Adrenal gland (tissue), 5 donors: ENCODE data around the gene NEU2.

ENCODE experiments used
- POLR2A ChIP-seq, 2 donors: fragments of 450-650 bp; IDR thresholded peaks; one replicate each; pipeline ENCODE4 v1.6.1; 2017; ENCODE audit warnings: antibody characterized with exemption in 2 of 2, mild to moderate bottlenecking in 2 of 2, moderate library complexity in 1 of 2
- TF ChIP-seq, protein P1 (sequence below), 6 experiments: fragments of 450-650 bp in 4 of 6; fragments of 200-600 bp in 2 of 6; sonication (generic) in 1 of 6; IDR thresholded peaks; 1 replicate in 5 of 6; 2 replicates in 1 of 6; pipeline versions ENCODE4 v1.5.1 to v1.8.0; 2016 to 2021; ENCODE audit warnings: antibody characterized with exemption in 6 of 6, mild to moderate bottlenecking in 2 of 6, moderate library complexity in 1 of 6
- donor health status: DM: no; HTN: no; CAD: no.

DNA sequence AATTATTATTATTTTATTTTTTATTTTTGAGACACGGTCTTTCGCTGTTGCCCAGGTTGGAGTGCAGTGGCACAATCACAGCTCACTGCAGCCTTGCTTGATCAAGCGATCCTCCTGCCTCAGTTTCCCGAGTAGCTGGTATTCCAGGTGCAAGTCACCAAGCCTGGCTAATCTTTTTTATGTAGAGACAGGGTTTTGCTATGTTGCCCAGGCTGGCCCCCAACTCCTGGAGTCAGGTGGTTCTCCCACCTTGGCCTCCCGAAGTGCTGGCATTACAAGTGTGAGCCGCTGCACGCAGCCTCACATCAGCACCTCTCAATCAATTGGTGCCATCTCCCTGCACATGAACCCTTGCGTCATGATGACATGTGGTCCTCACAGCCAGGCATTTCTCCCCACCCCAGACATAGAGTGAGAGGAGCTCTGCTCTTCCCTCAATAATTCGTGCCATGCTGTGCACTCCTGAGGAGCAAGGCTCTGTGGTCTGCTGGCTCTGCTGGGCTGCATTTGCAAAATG, 33.5 kb downstream of the NEU2 start:
- TF ChIP-seq, protein P1, sequence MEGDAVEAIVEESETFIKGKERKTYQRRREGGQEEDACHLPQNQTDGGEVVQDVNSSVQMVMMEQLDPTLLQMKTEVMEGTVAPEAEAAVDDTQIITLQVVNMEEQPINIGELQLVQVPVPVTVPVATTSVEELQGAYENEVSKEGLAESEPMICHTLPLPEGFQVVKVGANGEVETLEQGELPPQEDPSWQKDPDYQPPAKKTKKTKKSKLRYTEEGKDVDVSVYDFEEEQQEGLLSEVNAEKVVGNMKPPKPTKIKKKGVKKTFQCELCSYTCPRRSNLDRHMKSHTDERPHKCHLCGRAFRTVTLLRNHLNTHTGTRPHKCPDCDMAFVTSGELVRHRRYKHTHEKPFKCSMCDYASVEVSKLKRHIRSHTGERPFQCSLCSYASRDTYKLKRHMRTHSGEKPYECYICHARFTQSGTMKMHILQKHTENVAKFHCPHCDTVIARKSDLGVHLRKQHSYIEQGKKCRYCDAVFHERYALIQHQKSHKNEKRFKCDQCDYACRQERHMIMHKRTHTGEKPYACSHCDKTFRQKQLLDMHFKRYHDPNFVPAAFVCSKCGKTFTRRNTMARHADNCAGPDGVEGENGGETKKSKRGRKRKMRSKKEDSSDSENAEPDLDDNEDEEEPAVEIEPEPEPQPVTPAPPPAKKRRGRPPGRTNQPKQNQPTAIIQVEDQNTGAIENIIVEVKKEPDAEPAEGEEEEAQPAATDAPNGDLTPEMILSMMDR (IDR thresholded peaks at IDR 0.05), result no peak
- TF ChIP-seq POLR2A (IDR thresholded peaks at IDR 0.05), result no peak
